Measurements from ENCODE around the gene CCZ1. TPM values are rescaled to one million over a fixed set of nuclear protein-coding genes. Genes with fewer than 3 reads are reported as not detected.
"Not testable (repeated sequence)": the region's sequence is repeated elsewhere in the genome, so short reads cannot be mapped to it uniquely, and the experiment has no call there.

CCZ1 gene
- total and polyA plus RNA-seq, 9 of the 15 experiments (the other 6 are each of a cell fraction or from before 2014, with no cell fraction given): 34.5 to 94.6 (median 78.1) TPM

DNA sequence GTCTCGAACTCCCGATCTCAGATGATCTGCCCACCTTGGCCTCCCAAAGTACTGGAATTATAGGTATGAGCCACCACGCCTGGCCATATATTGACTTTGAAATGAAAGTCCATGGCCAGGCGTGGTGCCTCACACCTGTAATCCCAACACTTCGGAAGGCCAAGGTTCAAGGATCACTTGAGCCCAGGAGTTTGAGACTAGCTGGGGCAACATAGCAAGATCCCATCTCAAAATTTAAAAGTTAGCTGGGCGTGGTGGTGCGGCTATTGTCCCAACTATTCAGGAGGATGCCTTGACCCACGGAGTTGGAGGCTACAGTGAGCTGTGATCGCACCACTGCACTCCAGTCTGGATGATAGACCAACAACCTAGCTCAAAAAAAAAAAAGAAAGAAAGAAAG is 6.0 kb upstream of the CCZ1 start:
- no TSS peak for BruUV-seq (replicated peaks)
- FAIRE-seq (peak; percentile 6), DNase-seq (ENCODE audit: extremely low read depth in 1 of 4, low spot score in 3 of 4) (no peak), ATAC-seq (no peak)
- Histone ChIP-seq H3K27ac (ENCODE audit: extremely low read depth, low read depth, low read length) (no peak overlapping the region), H4K20me1 (replicated peaks; ENCODE audit: control insufficient read depth, insufficient read depth, low read length) (no peaks in the 10 kb centered on the region), H3K4me3 (no peak overlapping the region), H2AFZ (ENCODE audit: low read depth, low read length) (no peak overlapping the region), H3K27me3 (ENCODE audit: control insufficient read depth in 2 of 2, insufficient read depth in 2 of 2, low read length in 2 of 2) (no peaks in the 10 kb centered on the region; a peak in 1 of 5 replicates), H3K79me2 (ENCODE audit: control insufficient read depth, insufficient read depth, low read length) (no peaks in the 10 kb centered on the region), H3K9ac (ENCODE audit: insufficient read depth in 1 of 2, low read depth in 2 of 2, low read length in 2 of 2) (no peak overlapping the region), H3K4me2 (ENCODE audit: insufficient read depth, low read length) (no peak overlapping the region), H3K36me3 (ENCODE audit: control insufficient read depth, insufficient read depth, low read length) (no peaks in the 10 kb centered on the region), H3K9me1 (ENCODE audit: control insufficient read depth, insufficient read depth, low read length) (no peaks in the 10 kb centered on the region), H3K4me1 (replicated peaks in 1 of 2; ENCODE audit: control insufficient read depth in 2 of 2, insufficient read depth in 2 of 2, low read length in 2 of 2) (no peaks in the 10 kb centered on the region; a peak in 1 of 5 replicates), H3K9me3 (replicated peaks; ENCODE audit: control insufficient read depth, insufficient read depth, low read depth, low read length) (no peaks in the 10 kb centered on the region)
- in situ Hi-C loops (cut with MboI) (no loop called here), intact Hi-C loops (cut with micrococcal nuclease) (no loop called here)
- peak; percentile 55 for TF ChIP-seq ZNF121 (CRISPR knock-in tag; conservative IDR thresholded peaks at IDR 0.05)
- no peak for TF ChIP-seq MAZ (CRISPR knock-in tag; conservative IDR thresholded peaks at IDR 0.05 in 1 of 2, IDR thresholded peaks at IDR 0.05 in 1 of 2)
- ChIA-PET POLR2A (no interaction called here), CTCF (ENCODE audit: low intra/inter-chr PET ratio) (no interaction called here)
- 38% methylated on average over 9 of the region's 9 CpGs for WGBS (ENCODE audit: insufficient coverage, low coverage, missing lambda C conversion rate)

GRCh38 chr7:5897369-5897919 is 1.1 kb upstream of the CCZ1 start:
- H3K9ac ChIP-seq (ENCODE audit: insufficient read depth in 1 of 2, low read depth in 2 of 2, low read length in 2 of 2); BruUV-seq (replicated peaks); H3K9me1 ChIP-seq (ENCODE audit: control insufficient read depth, insufficient read depth, low read length); H3K27ac ChIP-seq (ENCODE audit: extremely low read depth, low read depth, low read length); H3K27me3 ChIP-seq (ENCODE audit: control insufficient read depth in 2 of 2, insufficient read depth in 2 of 2, low read length in 2 of 2); H3K79me2 ChIP-seq (ENCODE audit: control insufficient read depth, insufficient read depth, low read length); in situ Hi-C loops (cut with MboI); H3K4me1 ChIP-seq (replicated peaks in 1 of 2; ENCODE audit: control insufficient read depth in 2 of 2, insufficient read depth in 2 of 2, low read length in 2 of 2); H4K20me1 ChIP-seq (replicated peaks; ENCODE audit: control insufficient read depth, insufficient read depth, low read length); H3K9me3 ChIP-seq (replicated peaks; ENCODE audit: control insufficient read depth, insufficient read depth, low read depth, low read length); H2AFZ ChIP-seq (ENCODE audit: low read depth, low read length); CTCF ChIA-PET (ENCODE audit: low intra/inter-chr PET ratio); H3K4me3 ChIP-seq; H3K4me2 ChIP-seq (ENCODE audit: insufficient read depth, low read length); POLR2A ChIA-PET; H3K36me3 ChIP-seq (ENCODE audit: control insufficient read depth, insufficient read depth, low read length); intact Hi-C loops (cut with micrococcal nuclease); FAIRE-seq: not testable (repeated sequence)
- DNase-seq (ENCODE audit: extremely low read depth in 1 of 4, low spot score in 3 of 4) (peak in 1 of 4 experiments; percentile 17), ATAC-seq (peak; percentile 74)
- WGBS (ENCODE audit: insufficient coverage, low coverage, missing lambda C conversion rate): 35% methylated on average over 2 of the region's 13 CpGs
- TF ChIP-seq VEZF1 (CRISPR knock-in tag; IDR thresholded peaks at IDR 0.05) (peak; percentile 80), PKNOX1 (IDR thresholded peaks at IDR 0.05) (0 out of 2 replicates have a peak, but pooled peaks have one; percentile 17)

- H3K4me3 ChIP-seq; H3K4me1 ChIP-seq (replicated peaks in 1 of 2; ENCODE audit: control insufficient read depth in 2 of 2, insufficient read depth in 2 of 2, low read length in 2 of 2); BruUV-seq (replicated peaks); H3K36me3 ChIP-seq (ENCODE audit: control insufficient read depth, insufficient read depth, low read length); H3K9me1 ChIP-seq (ENCODE audit: control insufficient read depth, insufficient read depth, low read length); H3K27me3 ChIP-seq (ENCODE audit: control insufficient read depth in 2 of 2, insufficient read depth in 2 of 2, low read length in 2 of 2); H3K27ac ChIP-seq (ENCODE audit: extremely low read depth, low read depth, low read length); in situ Hi-C loops (cut with MboI); FAIRE-seq; H2AFZ ChIP-seq (ENCODE audit: low read depth, low read length); ATAC-seq; DNase-seq (ENCODE audit: extremely low read depth in 1 of 4, low spot score in 3 of 4); intact Hi-C loops (cut with micrococcal nuclease); H3K9ac ChIP-seq (ENCODE audit: insufficient read depth in 1 of 2, low read depth in 2 of 2, low read length in 2 of 2); H3K4me2 ChIP-seq (ENCODE audit: insufficient read depth, low read length); CTCF ChIA-PET (ENCODE audit: low intra/inter-chr PET ratio); H3K79me2 ChIP-seq (ENCODE audit: control insufficient read depth, insufficient read depth, low read length); H3K9me3 ChIP-seq (replicated peaks; ENCODE audit: control insufficient read depth, insufficient read depth, low read depth, low read length); POLR2A ChIA-PET; H4K20me1 ChIP-seq (replicated peaks; ENCODE audit: control insufficient read depth, insufficient read depth, low read length): not testable (repeated sequence)
- 91% methylated on average over 6 of the region's 6 CpGs for WGBS (ENCODE audit: insufficient coverage, low coverage, missing lambda C conversion rate)
Measured at GRCh38 chr7:5903002-5903401, 4.5 kb downstream of the CCZ1 start.

All from K562 (cell line).